IPS-NIHi7 (cell line): ENCODE data around the gene IFRD2.

Source experiments
- DNase-seq: peaks from one replicate; pipeline ENCODE4 v3.0.0; 2012; ENCODE audit warnings: mixed read lengths; ENCODE audit errors: extremely low spot score

Gene IFRD2

GRCh38 chr3:50302095-50303012 is 10.1 kb upstream of the IFRD2 start:
- DNase-seq = no peak

- DNase-seq = no peak
Measured at GRCh38 chr3:50300681-50301254, 8.5 kb upstream of the IFRD2 start.

GRCh38 chr3:50299929-50300680 is 7.9 kb upstream of the IFRD2 start:
- DNase-seq = no peak

GRCh38 chr3:50299638-50299928 is 7.4 kb upstream of the IFRD2 start:
- DNase-seq = no peak

- DNase-seq = peak; percentile 98
Measured at GRCh38 chr3:50298836-50299637, 6.8 kb upstream of the IFRD2 start, which contains the start of the genes HYAL3 and NAA80. Gene HYAL3, minus strand, starts transcription at chr3:50299405. Its CDS starts 3,803 bp downstream, at chr3:50295602. Gene NAA80, minus strand, starts transcription at chr3:50299405. Its CDS starts 1,942 bp downstream, at chr3:50297463.

GRCh38 chr3:50297896-50298725 is 5.9 kb upstream of the IFRD2 start:
- no peak for DNase-seq

GRCh38 chr3:50297384-50297775 is 5.2 kb upstream of the IFRD2 start:
- no peak for DNase-seq

- no peak for DNase-seq
Measured at GRCh38 chr3:50296721-50297383, 4.6 kb upstream of the IFRD2 start.

GRCh38 chr3:50295553-50296431 is 3.6 kb upstream of the IFRD2 start:
- DNase-seq = no peak

- DNase-seq = no peak
Measured at GRCh38 chr3:50294492-50295403, 2.5 kb upstream of the IFRD2 start.

GRCh38 chr3:50294089-50294488 is 1.9 kb upstream of the IFRD2 start:
- DNase-seq = no peak

- DNase-seq = no peak
Measured at GRCh38 chr3:50293079-50293801, 1.0 kb upstream of the IFRD2 start.

- DNase-seq = no peak
Measured at GRCh38 chr3:50290161-50290641, 2.0 kb downstream of the IFRD2 start.

- DNase-seq = no peak
Measured at GRCh38 chr3:50289130-50289529, 3.1 kb downstream of the IFRD2 start.

GRCh38 chr3:50288387-50289007 is 3.7 kb downstream of the IFRD2 start:
- DNase-seq = no peak

GRCh38 chr3:50287262-50287661 is 5.0 kb downstream of the IFRD2 start:
- DNase-seq = no peak
